NCI-H1092 (cell line): Measurements from ENCODE around the gene VASN.

Source experiments
- DNase-seq: peaks from one replicate; lab custom pipeline; 2025; lab: John Stamatoyannopoulos, UW

Gene VASN

GRCh38 chr16:4403133-4403949 lies 31.7 kb downstream of the VASN start:
- no peak for DNase-seq

GRCh38 chr16:4404247-4404966 lies 32.8 kb downstream of the VASN start:
- DNase-seq = no peak

GRCh38 chr16:4404967-4405696 lies 33.5 kb downstream of the VASN start:
- no peak for DNase-seq

DNA sequence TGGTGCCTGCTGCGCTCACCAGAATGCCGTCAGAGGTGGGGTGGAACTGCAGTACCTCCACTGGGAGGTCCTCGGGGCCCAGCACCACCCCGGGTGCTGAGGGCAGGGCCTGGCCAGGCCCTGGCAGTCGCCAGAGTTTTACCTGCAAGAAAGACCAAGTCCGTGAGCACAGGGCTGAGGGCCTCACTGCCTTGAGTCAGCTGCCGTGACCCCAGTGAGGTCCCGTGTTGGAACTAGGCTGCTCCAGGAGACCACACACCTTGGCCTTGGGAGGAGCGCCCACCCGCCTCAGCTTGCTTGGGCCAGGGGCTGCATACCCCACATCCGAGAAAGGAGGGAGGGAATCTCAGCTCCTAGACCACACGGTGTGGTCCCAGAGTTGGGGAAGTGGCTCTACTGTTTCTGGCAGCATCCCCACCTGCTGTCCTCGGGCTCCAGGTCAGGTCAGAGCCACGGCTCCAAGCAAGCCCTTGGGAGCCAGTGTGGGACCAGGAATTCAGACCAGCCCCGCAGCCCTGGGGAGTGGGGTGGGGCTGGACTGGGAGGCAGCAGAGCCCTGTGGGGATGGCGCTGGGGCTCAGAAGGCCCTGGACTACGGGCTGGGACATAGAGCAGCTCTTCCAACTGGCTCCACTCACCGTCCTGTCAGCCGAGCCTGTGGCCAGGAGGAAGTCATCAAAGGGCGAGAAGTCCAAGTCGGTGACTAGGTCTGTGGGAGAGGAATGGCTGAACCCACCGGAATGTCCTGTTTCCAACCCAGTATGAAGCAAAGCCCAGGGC lies 36.1 kb downstream of the VASN start:
- no peak for DNase-seq

- no peak for DNase-seq
Observed at GRCh38 chr16:4408323-4408690, 36.7 kb downstream of the VASN start.

DNA sequence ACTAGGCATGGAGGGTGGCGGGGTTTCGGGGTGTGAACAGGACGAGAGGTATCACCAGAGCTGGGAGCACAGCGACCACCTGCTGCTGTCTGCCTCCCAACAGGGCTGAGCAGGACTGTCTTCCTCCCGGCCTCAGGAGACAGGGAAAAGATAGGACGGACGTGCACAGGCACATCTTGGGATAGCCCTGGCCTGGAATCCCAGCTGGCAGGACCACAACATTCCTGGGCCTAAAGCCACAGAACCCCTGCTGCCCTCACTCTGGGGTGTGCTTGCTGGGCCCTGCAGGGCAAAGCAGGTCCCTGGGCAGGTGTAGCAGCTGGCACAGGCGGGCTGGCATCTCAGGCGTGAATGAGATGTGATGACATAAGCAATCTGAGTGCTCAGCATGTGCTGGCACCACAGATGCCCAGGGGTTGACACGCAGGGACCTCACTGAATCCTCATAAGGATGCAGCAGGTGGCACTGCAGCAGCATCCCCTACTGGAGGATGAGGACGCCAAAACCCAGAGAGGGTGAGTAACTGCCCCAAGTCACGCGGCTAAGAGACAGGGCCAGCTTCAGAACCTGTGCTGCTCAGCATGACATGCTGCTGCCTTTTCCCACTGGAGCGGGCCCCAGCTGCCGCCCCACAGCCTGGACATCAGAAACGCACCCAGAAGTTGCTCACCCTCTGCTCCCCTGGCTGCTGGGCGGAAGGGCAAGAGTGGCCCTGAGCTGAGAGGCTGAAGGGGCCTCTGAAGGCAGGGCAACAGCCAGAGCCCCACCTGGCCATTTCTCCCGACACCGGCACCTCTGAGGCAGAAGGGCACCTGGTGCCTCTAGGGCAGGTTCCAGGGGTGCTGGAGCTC lies 37.7 kb downstream of the VASN start:
- no peak for DNase-seq

GRCh38 chr16:4410335-4411075 lies 38.9 kb downstream of the VASN start:
- DNase-seq = peak; percentile 69

GRCh38 chr16:4411684-4412083 lies 40.0 kb downstream of the VASN start:
- DNase-seq = peak; percentile 81

GRCh38 chr16:4412159-4412558 lies 40.5 kb downstream of the VASN start:
- no peak for DNase-seq

- no peak for DNase-seq
Observed at GRCh38 chr16:4412854-4413253, 41.2 kb downstream of the VASN start.

DNA sequence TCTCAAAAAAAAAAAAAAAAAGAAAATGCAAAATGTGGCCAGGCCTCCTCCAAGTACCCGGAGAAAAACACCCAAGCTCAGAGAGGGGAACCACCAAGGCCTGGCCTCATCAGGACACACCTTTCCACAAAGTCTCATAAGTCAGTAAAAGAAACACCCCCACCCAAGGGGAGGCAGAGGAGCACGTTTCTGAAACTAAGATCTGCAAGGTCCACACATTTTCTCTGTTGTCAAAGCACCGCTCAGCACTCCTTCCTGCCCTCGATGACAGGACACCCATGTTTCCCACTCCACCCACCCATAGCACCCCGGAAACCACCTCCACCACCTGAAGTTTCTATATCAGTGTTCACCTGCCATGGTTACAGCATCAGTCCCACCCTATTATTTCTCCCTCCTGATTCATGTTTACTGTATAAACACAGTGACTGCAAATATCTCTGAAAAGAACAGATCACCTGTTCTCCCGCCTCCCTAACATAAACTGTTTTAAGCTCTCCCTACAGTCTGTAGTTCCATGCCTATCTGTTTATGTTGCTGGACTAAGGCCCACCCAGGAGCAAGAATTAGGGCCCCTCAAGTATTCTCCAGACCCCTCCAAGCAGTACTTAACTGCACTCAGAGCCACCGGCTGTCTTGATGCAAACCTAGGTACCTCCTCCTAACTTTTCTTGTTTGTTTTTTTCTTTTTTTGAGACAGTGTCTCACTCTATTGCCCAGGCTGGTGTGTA lies 42.7 kb downstream of the VASN start:
- no peak for DNase-seq

GRCh38 chr16:4415538-4416199 lies 44.0 kb downstream of the VASN start:
- no peak for DNase-seq

- DNase-seq = peak; percentile 94
Observed at GRCh38 chr16:4416200-4417032, 44.8 kb downstream of the VASN start, which contains the start of gene CORO7. CORO7 (minus strand) TSS chr16:4416596; CDS start chr16:4416518, 78 bp downstream.

- DNase-seq = no peak
Observed at GRCh38 chr16:4419402-4419959, 47.8 kb downstream of the VASN start.

DNA sequence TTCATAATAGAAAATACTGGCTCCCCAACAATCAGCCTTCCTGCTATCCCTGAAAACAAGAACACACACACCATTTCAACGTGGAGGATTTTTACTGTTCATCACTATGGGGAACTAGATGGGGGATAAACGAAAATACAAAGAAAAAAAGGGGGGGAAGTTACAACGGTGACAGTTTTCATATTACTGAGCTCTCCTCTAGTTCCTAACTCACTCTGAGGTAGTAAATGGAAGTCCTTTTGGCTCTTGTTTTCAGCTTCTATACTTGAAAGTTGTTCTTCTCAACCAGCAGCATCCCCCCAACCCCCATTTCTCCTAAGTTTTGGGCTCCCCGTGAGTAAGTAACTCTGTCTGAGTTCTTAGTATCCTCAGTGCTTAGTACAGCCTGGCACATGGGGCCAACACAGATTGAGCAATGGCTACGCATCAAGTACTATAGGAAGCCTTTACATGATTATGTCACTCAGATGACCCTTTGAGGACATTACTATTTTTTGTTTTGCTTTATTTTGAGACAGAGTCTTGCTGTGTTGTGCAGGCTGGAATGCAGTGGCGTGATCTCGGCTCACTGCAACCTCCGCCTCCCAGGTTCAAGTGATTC lies 49.0 kb downstream of the VASN start:
- no peak for DNase-seq

DNA sequence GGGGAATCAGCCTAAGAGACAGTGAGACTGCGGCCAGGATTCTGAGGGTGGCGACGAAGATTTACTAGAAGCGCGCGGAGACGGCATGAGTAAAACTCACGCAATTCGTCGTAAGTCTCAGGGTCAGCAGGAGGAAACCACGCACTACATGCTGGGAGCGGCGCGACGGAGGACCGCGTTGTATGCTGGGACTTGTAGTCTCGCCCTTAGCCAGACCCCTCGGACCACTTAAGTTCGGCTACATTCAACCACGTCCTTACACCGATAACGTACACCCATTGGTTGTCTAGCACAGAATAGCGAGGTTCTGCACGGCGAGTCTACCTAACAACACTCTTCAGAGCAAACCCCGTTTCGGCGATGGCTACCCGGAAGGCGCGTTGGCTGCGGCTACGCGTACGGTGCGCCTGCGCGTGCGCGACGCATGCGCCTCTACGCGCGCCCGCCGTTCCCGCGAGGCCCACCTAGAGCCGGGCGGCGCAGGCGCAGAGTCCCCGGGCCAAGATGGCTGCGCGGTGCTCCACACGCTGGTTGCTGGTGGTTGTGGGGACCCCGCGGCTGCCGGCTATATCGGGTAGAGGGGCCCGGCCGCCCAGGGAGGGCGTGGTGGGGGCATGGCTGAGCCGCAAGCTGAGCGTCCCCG lies 53.9 kb downstream of the VASN start, which contains the start of gene DNAJA3:
Gene DNAJA3 (plus strand): TSS at position 491 of the 643 bp plus-strand sequence. CDS start 14 bp downstream, at position 505.
- DNase-seq = peak; percentile 92
